Trophoblast cell (in vitro differentiated cells and primary cell): ENCODE measurements around the gene JPH3.

ENCODE experiments used
- DNase-seq, 2 donors: peaks; one replicate each; pipeline ENCODE4 v3.0.0-alpha.2; 2016
- H2AFZ ChIP-seq: 2 replicates; pipeline ENCODE4 v1.6.1; 2013; ENCODE audit warnings: low read length, moderate library complexity, mild to moderate bottlenecking; ENCODE audit not compliant: insufficient read depth, poor library complexity
- H2AK5ac ChIP-seq: 2 replicates; pipeline ENCODE4 v1.6.1; 2013; ENCODE audit warnings: mild to moderate bottlenecking, low read length
- H2BK120ac ChIP-seq: 2 replicates; pipeline ENCODE4 v1.6.1; 2013; ENCODE audit warnings: low read length, mild to moderate bottlenecking, moderate library complexity; ENCODE audit not compliant: insufficient read depth, poor library complexity
- H2BK12ac ChIP-seq: 2 replicates; pipeline ENCODE4 v1.6.1; 2013; ENCODE audit warnings: mild to moderate bottlenecking, low read length, moderate library complexity
- H2BK5ac ChIP-seq: 2 replicates; pipeline ENCODE4 v1.6.1; 2013; ENCODE audit warnings: low read length, low read depth, moderate library complexity, mild to moderate bottlenecking; ENCODE audit not compliant: poor library complexity
- H3K14ac ChIP-seq: 2 replicates; pipeline ENCODE4 v1.6.1; 2013; ENCODE audit warnings: mild to moderate bottlenecking, low read length
- H3K18ac ChIP-seq: 2 replicates; pipeline ENCODE4 v1.6.1; 2013; ENCODE audit warnings: mild to moderate bottlenecking, low read length
- H3K23ac ChIP-seq: 2 replicates; pipeline ENCODE4 v1.6.1; 2013; ENCODE audit warnings: low read length
- H3K27ac ChIP-seq: 2 replicates; pipeline ENCODE4 v1.5.1; 2013; ENCODE audit warnings: low read depth, mild to moderate bottlenecking, inconsistent platforms, low read length, moderate library complexity
- H3K27me3 ChIP-seq: 2 replicates; pipeline ENCODE4 v1.6.1; 2013; ENCODE audit warnings: inconsistent platforms, mild to moderate bottlenecking, low read length, moderate library complexity; ENCODE audit not compliant: insufficient read depth
- H3K36me3 ChIP-seq, 2 experiments: 1 replicate in 1 of 2; 2 replicates in 1 of 2; pipeline ENCODE4 v1.6.1; 2013; ENCODE audit warnings: low read length in 2 of 2, mild to moderate bottlenecking in 2 of 2, moderate library complexity in 1 of 2; ENCODE audit not compliant: insufficient read depth in 2 of 2, control insufficient read depth in 1 of 2
- H3K4ac ChIP-seq: 2 replicates; pipeline ENCODE4 v1.6.1; 2013; ENCODE audit warnings: low read depth, mild to moderate bottlenecking, low read length, moderate library complexity
- H3K4me1 ChIP-seq, 2 experiments: 1 replicate in 1 of 2; 2 replicates in 1 of 2; pipeline ENCODE4 v1.6.1; 2013; ENCODE audit warnings: low read length in 2 of 2, mild to moderate bottlenecking in 2 of 2, moderate library complexity in 1 of 2; ENCODE audit not compliant: insufficient read depth in 2 of 2, control insufficient read depth in 1 of 2
- H3K4me2 ChIP-seq: 2 replicates; pipeline ENCODE4 v1.6.1; 2013; ENCODE audit warnings: inconsistent platforms, mild to moderate bottlenecking, low read length, moderate library complexity
- H3K4me3 ChIP-seq: 2 replicates; pipeline ENCODE4 v1.5.1; 2013; ENCODE audit warnings: mild to moderate bottlenecking, low read depth, low read length, inconsistent platforms
- H3K79me1 ChIP-seq: one replicate; pipeline ENCODE4 v1.6.1; 2013; ENCODE audit warnings: low read length
- H3K79me2 ChIP-seq: 2 replicates; pipeline ENCODE4 v1.6.1; 2013; ENCODE audit warnings: low read length, mild to moderate bottlenecking; ENCODE audit not compliant: control insufficient read depth, insufficient read depth, poor library complexity
- H3K9ac ChIP-seq: 2 replicates; pipeline ENCODE4 v1.6.1; 2013; ENCODE audit warnings: mild to moderate bottlenecking, low read length
- H3K9me3 ChIP-seq: 2 replicates; pipeline ENCODE4 v1.6.1; 2013; ENCODE audit warnings: low read depth, mild to moderate bottlenecking, control low read depth, inconsistent platforms, low read length; ENCODE audit not compliant: insufficient read depth
- H4K12ac ChIP-seq: 2 replicates; pipeline ENCODE4 v1.6.1; 2013; ENCODE audit warnings: low read depth, mild to moderate bottlenecking, low read length, moderate library complexity
- H4K8ac ChIP-seq: 2 replicates; pipeline ENCODE4 v1.6.1; 2013; ENCODE audit warnings: low read depth, mild to moderate bottlenecking, low read length, moderate library complexity
- H4K91ac ChIP-seq: one replicate; pipeline ENCODE4 v1.6.1; 2013; ENCODE audit warnings: low read depth, mild to moderate bottlenecking, low read length, moderate library complexity
- WGBS: extraction: QIAGEN DNeasy Blood & Tissue Kit; methylation state at CpG from one replicate; pipeline ENCODE4 v1.1.7; 2013; ENCODE audit warnings: missing lambda C conversion rate; ENCODE audit not compliant: insufficient read length, insufficient coverage; ENCODE audit errors: extremely low coverage; 5-methylcytosine and 5-hydroxymethylcytosine counted together

The JPH3 gene

GRCh38 chr16:87582216-87582965, 19.9 kb upstream of the JPH3 start:
- no peak overlapping the region for H2AK5ac ChIP-seq
- peak overlapping the region; percentile 89 for H3K27ac ChIP-seq
- H2AFZ ChIP-seq: peak overlapping the region; percentile 1
- H4K8ac ChIP-seq: peak overlapping the region; percentile 45
- no peak overlapping the region for H3K23ac ChIP-seq
- no peak overlapping the region for H3K9ac ChIP-seq
- peak overlapping the region; percentile 63 for H2BK120ac ChIP-seq
- no peak for DNase-seq
- H3K4me2 ChIP-seq: peak overlapping the region; percentile 20
- H3K18ac ChIP-seq: peak overlapping the region; percentile 48
- no peaks in the 10 kb centered on the region for H3K27me3 ChIP-seq
- H3K14ac ChIP-seq: peak overlapping the region; percentile 27
- H3K9me3 ChIP-seq: peaks cover 2% of the 10 kb centered on the region
- no CpG with 5 or more reads among the region's 33 CpGs for WGBS
- H2BK5ac ChIP-seq: peak overlapping the region; percentile 65
- H3K79me1 ChIP-seq: peaks cover 8% of the 10 kb centered on the region
- H3K4me1 ChIP-seq: peaks cover 21 to 22% of the 10 kb centered on the region in 2 experiments
- no peak overlapping the region for H3K4ac ChIP-seq
- H4K91ac ChIP-seq: peak overlapping the region; percentile 65
- H4K12ac ChIP-seq: peak overlapping the region; percentile 4
- H2BK12ac ChIP-seq: peak overlapping the region; percentile 3
- no peaks in the 10 kb centered on the region for H3K79me2 ChIP-seq
- no peak overlapping the region for H3K4me3 ChIP-seq
- no peaks in the 10 kb centered on the region for H3K36me3 ChIP-seq

- no CpG with 5 or more reads among the region's 2 CpGs for WGBS
These were observed 19.4 kb upstream of the JPH3 start for GRCh38 chr16:87582966-87583325.

DNA sequence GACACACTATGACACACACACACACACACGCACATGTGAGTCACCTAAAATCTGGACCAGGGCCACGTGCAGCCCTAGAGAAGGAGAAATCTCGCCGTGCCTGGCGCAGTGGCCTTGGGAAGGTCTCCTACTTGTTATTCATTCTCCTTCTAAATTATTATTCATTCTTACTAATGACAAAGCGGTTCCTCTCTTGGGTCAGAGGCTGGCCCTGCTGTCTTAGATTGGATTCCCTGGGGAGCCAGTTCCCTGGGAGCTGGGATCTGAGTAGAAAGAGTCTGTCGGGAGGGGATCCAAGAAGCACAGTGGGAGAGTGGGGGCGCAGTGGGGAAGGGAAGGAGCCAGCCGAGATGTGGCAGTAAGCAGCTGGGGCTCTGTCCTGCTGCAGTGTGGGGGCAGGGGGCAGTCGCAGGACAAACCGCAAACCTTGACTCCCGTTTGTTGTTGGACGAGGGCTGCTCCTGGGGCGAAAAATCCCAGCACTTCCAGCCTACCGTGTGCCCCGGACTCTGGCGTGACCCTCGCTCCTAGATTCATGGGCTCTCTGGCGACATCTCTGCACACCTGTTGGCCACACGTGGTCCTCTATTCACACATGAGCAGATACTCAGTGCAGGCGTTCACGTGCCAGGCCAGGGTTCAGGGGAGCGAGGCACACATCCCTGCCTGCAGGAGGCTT, 18.7 kb upstream of the JPH3 start:
- Histone ChIP-seq H3K36me3 (no peaks in the 10 kb centered on the region), H3K4me2 (no peak overlapping the region), H3K9me3 (peaks cover 1% of the 10 kb centered on the region), H3K18ac (no peak overlapping the region), H2AFZ (no peak overlapping the region), H4K8ac (no peak overlapping the region), H2BK5ac (no peak overlapping the region), H2BK12ac (peak overlapping the region; percentile 8), H3K4me3 (no peak overlapping the region), H4K91ac (peak overlapping the region; percentile 65), H3K14ac (peak overlapping the region; percentile 30), H3K4ac (no peak overlapping the region), H4K12ac (no peak overlapping the region), H2AK5ac (peak overlapping the region; percentile 18), H3K23ac (no peak overlapping the region), H3K27ac (no peak overlapping the region), H3K9ac (no peak overlapping the region), H3K27me3 (no peaks in the 10 kb centered on the region), H3K79me2 (no peaks in the 10 kb centered on the region), H2BK120ac (peak overlapping the region; percentile 28), H3K4me1 (peaks cover 21 to 22% of the 10 kb centered on the region in 2 experiments), H3K79me1 (peaks cover 8% of the 10 kb centered on the region)
- DNase-seq: no peak
- no CpG with 5 or more reads among the region's 23 CpGs for WGBS

More at GRCh38 chr16:87582966-87583325, 19.4 kb upstream of the JPH3 start:
- DNase-seq: no peak
- H3K14ac ChIP-seq: peak overlapping the region; percentile 27
- H4K91ac ChIP-seq: peak overlapping the region; percentile 65
- H4K12ac ChIP-seq: no peak overlapping the region
- H3K27me3 ChIP-seq: no peaks in the 10 kb centered on the region
- H4K8ac ChIP-seq: peak overlapping the region; percentile 45
- no peak overlapping the region for H3K4me3 ChIP-seq
- H3K4ac ChIP-seq: no peak overlapping the region
- peak overlapping the region; percentile 3 for H2BK12ac ChIP-seq
- H3K4me1 ChIP-seq: peaks cover 21 to 22% of the 10 kb centered on the region in 2 experiments
- H3K9ac ChIP-seq: no peak overlapping the region
- no peak overlapping the region for H3K23ac ChIP-seq
- peak overlapping the region; percentile 89 for H3K27ac ChIP-seq
- H3K79me2 ChIP-seq: no peaks in the 10 kb centered on the region
- no peaks in the 10 kb centered on the region for H3K36me3 ChIP-seq
- H2AK5ac ChIP-seq: no peak overlapping the region
- H2AFZ ChIP-seq: peak overlapping the region; percentile 1
- peak overlapping the region; percentile 2 for H2BK5ac ChIP-seq
- H3K18ac ChIP-seq: no peak overlapping the region
- H3K9me3 ChIP-seq: peaks cover 1% of the 10 kb centered on the region
- H3K79me1 ChIP-seq: peaks cover 8% of the 10 kb centered on the region
- H2BK120ac ChIP-seq: peak overlapping the region; percentile 63
- no peak overlapping the region for H3K4me2 ChIP-seq

DNA sequence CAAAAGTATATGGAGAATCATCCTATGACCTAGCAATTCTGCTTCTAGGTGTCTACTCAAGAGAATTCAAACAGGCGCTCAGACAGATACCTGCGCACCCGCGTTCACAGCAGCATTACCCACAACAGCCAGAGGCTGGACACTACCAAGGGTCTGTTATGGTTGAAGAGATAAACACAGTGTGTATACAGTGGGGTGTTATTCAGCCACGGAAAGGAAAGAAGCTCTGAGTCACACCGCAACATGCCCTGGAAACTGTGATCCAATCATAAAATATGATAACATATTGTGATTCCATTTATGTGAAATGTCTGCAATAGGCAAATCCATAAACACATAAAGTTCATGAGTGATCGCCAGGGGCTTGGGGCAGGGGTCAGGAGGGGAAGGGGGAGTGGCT, 18.0 kb upstream of the JPH3 start:
- Histone ChIP-seq H2BK12ac (no peak overlapping the region), H2AFZ (no peak overlapping the region), H2BK5ac (no peak overlapping the region), H3K18ac (no peak overlapping the region), H4K12ac (no peak overlapping the region), H4K8ac (no peak overlapping the region), H3K4me2 (no peak overlapping the region), H3K4me3 (no peak overlapping the region), H3K36me3 (no peaks in the 10 kb centered on the region), H2AK5ac (no peak overlapping the region), H2BK120ac (no peak overlapping the region), H3K9me3 (peaks cover 1% of the 10 kb centered on the region), H3K14ac (no peak overlapping the region), H4K91ac (peak overlapping the region; percentile 65), H3K27ac (no peak overlapping the region), H3K4ac (no peak overlapping the region), H3K9ac (no peak overlapping the region), H3K27me3 (no peaks in the 10 kb centered on the region), H3K23ac (no peak overlapping the region), H3K79me1 (peaks cover 8% of the 10 kb centered on the region), H3K79me2 (no peaks in the 10 kb centered on the region), H3K4me1 (peaks cover 21 to 22% of the 10 kb centered on the region in 2 experiments)
- DNase-seq: no peak
- no CpG with 5 or more reads among the region's 7 CpGs for WGBS
